Ishikawa (cell line): ENCODE measurements around the gene OPCML.

Source experiments
- CEBPB ChIP-seq: IDR thresholded peaks from 2 replicates; pipeline ENCODE4 v1.6.1; 2012
- CREB1 ChIP-seq: IDR thresholded peaks from 2 replicates; pipeline ENCODE4 v1.6.1; 2012; ENCODE audit warnings: low read depth
- EGR1 ChIP-seq: IDR thresholded peaks from 2 replicates; pipeline ENCODE4 v1.6.1; 2012
- EP300 ChIP-seq: IDR thresholded peaks from 2 replicates; pipeline ENCODE4 v1.6.1; 2012; ENCODE audit warnings: borderline replicate concordance
- FOXM1 ChIP-seq: IDR thresholded peaks from 2 replicates; pipeline ENCODE4 v1.6.1; 2012; ENCODE audit warnings: low read depth, borderline replicate concordance
- NFIC ChIP-seq: IDR thresholded peaks from 2 replicates; pipeline ENCODE4 v1.6.1; 2012
- RAD21 ChIP-seq: IDR thresholded peaks from 2 replicates; pipeline ENCODE4 v1.6.1; 2012; ENCODE audit warnings: low read depth
- TAF1 ChIP-seq: IDR thresholded peaks from 2 replicates; pipeline ENCODE4 v1.6.1; 2012; ENCODE audit warnings: low read depth, mild to moderate bottlenecking
- TCF12 ChIP-seq: IDR thresholded peaks from 2 replicates; pipeline ENCODE4 v1.6.1; 2012; ENCODE audit warnings: low read depth
- TEAD4 ChIP-seq: IDR thresholded peaks from 2 replicates; pipeline ENCODE4 v1.6.1; 2012
- USF1 ChIP-seq: IDR thresholded peaks from 2 replicates; pipeline ENCODE4 v1.6.1; 2012
- YY1 ChIP-seq: IDR thresholded peaks from 2 replicates; pipeline ENCODE4 v1.6.1; 2012; ENCODE audit warnings: low read depth
- ZBTB7A ChIP-seq: IDR thresholded peaks from 2 replicates; pipeline ENCODE4 v1.6.1; 2012; ENCODE audit warnings: low read depth
- TF ChIP-seq, protein P1 (sequence below): IDR thresholded peaks from 2 replicates; pipeline ENCODE4 v1.6.1; 2012
- TF ChIP-seq, protein P2 (sequence below): IDR thresholded peaks from 2 replicates; pipeline ENCODE4 v1.6.1; 2012; ENCODE audit warnings: low read depth, mild to moderate bottlenecking

Gene OPCML

DNA sequence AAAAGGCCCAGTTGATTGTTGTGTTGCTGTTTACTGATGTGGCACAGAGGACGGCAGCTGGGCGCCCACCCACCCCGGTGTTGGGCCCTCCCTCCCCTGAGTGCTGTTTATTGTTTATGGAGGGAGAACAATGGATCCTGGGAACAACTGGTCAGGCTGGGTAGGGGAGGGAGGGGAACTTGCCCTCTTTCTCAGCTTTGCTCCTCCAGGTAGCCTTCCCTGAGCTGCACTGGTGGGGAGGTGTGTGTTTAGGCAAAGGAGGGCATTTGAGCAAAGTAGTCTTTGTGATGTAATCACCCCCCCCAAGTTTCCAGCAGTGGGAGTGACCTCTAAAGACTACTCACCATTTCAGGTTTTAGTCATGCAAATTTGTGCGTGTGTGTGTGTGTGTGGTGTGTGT, 1126.6 kb downstream of the OPCML start:
- no peak for TF ChIP-seq CEBPB
- TF ChIP-seq RAD21, result no peak
- no peak for TF ChIP-seq TCF12
- TF ChIP-seq EGR1, result no peak
- no peak for TF ChIP-seq NFIC
- TF ChIP-seq, protein P1, sequence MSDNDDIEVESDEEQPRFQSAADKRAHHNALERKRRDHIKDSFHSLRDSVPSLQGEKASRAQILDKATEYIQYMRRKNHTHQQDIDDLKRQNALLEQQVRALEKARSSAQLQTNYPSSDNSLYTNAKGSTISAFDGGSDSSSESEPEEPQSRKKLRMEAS, result no peak
- no peak for TF ChIP-seq EP300
- TF ChIP-seq, protein P2, sequence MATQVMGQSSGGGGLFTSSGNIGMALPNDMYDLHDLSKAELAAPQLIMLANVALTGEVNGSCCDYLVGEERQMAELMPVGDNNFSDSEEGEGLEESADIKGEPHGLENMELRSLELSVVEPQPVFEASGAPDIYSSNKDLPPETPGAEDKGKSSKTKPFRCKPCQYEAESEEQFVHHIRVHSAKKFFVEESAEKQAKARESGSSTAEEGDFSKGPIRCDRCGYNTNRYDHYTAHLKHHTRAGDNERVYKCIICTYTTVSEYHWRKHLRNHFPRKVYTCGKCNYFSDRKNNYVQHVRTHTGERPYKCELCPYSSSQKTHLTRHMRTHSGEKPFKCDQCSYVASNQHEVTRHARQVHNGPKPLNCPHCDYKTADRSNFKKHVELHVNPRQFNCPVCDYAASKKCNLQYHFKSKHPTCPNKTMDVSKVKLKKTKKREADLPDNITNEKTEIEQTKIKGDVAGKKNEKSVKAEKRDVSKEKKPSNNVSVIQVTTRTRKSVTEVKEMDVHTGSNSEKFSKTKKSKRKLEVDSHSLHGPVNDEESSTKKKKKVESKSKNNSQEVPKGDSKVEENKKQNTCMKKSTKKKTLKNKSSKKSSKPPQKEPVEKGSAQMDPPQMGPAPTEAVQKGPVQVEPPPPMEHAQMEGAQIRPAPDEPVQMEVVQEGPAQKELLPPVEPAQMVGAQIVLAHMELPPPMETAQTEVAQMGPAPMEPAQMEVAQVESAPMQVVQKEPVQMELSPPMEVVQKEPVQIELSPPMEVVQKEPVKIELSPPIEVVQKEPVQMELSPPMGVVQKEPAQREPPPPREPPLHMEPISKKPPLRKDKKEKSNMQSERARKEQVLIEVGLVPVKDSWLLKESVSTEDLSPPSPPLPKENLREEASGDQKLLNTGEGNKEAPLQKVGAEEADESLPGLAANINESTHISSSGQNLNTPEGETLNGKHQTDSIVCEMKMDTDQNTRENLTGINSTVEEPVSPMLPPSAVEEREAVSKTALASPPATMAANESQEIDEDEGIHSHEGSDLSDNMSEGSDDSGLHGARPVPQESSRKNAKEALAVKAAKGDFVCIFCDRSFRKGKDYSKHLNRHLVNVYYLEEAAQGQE, result no peak
- TF ChIP-seq TEAD4, result no peak
- no peak for TF ChIP-seq FOXM1

DNA sequence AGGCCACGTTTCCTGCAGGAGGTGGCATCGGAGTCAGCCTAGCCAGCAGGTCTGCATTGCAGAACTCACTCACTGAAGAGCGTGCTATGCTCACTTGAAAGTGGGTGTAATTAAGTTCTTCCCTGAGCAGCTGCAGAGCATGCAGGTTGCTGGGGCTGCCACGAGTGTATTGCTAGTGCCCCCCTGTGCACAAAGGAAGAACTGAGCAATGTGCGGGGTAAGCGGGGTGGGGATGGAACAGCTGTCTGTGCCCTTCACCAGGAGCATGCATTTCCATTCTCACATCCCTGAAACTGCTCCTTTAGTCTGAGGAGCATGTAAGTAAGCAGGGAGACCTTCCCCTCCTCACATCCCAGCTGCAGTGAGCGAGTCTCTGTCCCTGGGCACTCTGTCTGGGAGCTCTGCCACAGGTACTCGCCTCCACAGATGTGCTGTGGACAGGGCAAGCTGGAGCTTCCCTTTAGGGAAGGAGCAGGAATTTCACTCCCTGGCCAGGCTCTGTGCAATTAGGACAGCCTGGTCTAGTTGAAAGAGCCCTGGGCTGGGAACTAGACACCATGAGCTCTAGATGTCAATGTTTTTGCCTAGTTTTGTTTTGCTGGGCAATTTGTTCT, 1130.1 kb downstream of the OPCML start:
- no peak for TF ChIP-seq CEBPB
- no peak for TF ChIP-seq NFIC
- TF ChIP-seq YY1, result no peak
- TF ChIP-seq TEAD4, result no peak
- no peak for TF ChIP-seq CREB1
- TF ChIP-seq, protein P1, result no peak
- TF ChIP-seq ZBTB7A, result no peak
- TF ChIP-seq TCF12, result no peak
- TF ChIP-seq FOXM1, result no peak

- TF ChIP-seq, protein P1, result no peak
- TF ChIP-seq RAD21 (no peak), TEAD4 (no peak), TCF12 (no peak), TAF1 (no peak), NFIC (no peak), CEBPB (no peak), CREB1 (no peak), FOXM1 (no peak), YY1 (no peak), EP300 (no peak), ZBTB7A (no peak), EGR1 (no peak), USF1 (no peak)
- TF ChIP-seq, protein P2, result no peak
Measured at GRCh38 chr11:132396318-132396717, 1136.0 kb downstream of the OPCML start.

- TF ChIP-seq CREB1 (no peak), TCF12 (no peak), TEAD4 (no peak), TAF1 (no peak), ZBTB7A (no peak), CEBPB (no peak), YY1 (no peak), USF1 (no peak), EP300 (no peak), EGR1 (no peak)
- TF ChIP-seq, protein P2, result no peak
Measured at GRCh38 chr11:132395434-132395833, 1136.9 kb downstream of the OPCML start.
